HG02970 (cell line): ENCODE measurements around the gene WDR43.
"Not testable (repeated sequence)": the region's sequence is repeated elsewhere in the genome, so short reads cannot be mapped to it uniquely, and the experiment has no call there.

Source experiments
- ATAC-seq: cut with Tn5 transposase; IDR thresholded peaks from one replicate; pipeline ENCODE4 v1.9.1; 2021; ENCODE audit warnings: mild to moderate bottlenecking, moderate library complexity, moderate number of reproducible peaks; ENCODE audit not compliant: unreplicated experiment, low FRiP score

Gene WDR43

DNA sequence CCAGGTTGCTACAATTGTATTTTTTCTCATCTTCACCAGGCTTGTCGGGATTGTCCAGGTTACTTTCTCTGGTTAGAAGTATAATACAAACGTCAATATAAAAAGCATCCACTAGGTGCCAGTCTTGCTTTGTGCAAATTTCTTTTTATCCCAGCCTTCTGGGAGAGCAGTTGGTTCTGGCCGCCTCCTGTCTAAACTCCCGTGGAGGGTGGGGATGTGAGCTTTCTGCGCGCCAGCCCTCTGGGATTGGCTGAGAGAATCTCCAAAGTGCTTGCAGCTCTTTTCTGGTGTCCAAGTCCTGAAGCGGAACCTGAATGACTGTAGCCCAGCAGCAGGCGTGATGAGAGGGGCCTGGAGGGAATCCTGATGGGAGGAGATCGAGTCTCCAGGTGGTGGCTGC is 64.2 kb downstream of the WDR43 start:
- ATAC-seq: no peak

DNA sequence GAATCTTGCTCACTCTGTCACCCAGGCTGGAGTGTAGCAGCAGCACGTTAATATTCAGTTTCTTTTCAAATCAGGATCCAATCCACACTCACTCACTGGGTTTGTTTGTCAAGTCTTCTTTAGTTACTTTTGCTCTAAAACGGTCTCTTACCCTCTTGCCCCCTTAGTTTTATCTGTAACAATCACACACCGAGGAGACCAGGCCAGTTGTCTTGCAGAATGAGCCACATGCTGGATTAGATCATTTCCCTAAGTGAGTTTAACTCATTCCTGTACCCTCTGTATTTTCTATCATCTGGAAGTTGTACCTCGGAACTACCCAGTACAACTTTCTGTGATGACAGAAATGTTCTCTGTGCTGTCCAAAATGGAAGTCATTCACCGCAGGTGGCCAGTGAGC is 65.9 kb downstream of the WDR43 start:
- ATAC-seq: no peak

DNA sequence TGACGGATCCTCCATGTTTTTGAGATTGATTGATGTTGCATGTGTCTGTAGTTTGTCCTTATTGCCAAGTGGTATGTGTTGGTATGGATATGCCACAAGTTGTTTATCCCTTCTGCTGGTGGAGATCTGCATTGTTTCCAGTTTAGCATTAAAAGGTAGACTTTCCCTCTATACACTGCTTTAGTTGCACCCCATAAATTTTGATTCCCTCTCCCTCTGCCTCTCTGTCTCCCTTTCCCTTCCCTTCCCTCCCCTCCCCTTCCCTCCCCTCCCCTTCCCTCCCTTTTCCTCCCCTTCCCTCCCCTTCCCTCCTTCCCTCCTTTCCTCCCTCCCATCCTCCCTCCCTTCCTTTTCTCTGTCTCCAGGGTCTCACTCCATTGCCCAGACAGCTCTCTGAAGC is 68.0 kb downstream of the WDR43 start:
- ATAC-seq: no peak

DNA sequence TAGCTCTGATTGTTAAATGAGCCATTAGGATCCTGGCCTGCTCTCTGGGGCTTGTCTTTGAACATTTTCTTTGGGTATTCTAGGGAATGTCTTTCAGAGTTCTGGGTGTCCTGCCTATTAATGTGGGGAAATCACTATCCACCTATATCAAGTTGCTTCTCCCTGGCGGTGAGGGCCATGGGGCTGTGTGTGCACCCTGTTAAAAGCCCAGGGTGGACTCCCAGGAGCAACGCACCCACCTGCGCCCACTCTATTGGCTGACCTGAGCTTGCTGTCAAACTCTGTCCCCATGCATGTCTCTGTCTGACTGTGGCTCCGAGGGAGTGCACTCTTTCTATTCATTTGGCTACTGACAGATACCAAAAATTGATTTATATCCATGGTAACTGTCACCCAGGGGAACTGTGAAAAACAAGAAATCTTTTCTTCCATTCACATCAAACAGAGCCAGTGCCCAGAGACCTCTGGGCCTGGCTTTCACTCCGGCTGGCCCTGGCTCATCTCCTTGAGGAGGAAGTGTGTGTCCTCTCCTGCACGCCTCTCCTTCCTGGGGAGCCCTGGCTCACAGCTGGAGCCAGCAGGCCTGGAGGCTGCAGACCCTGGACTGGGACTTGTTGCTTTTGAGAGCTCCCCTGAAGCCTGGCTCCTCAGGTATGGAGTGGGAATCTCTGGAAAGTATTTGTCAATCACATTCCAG is 76.1 kb downstream of the WDR43 start:
- ATAC-seq: no peak

DNA sequence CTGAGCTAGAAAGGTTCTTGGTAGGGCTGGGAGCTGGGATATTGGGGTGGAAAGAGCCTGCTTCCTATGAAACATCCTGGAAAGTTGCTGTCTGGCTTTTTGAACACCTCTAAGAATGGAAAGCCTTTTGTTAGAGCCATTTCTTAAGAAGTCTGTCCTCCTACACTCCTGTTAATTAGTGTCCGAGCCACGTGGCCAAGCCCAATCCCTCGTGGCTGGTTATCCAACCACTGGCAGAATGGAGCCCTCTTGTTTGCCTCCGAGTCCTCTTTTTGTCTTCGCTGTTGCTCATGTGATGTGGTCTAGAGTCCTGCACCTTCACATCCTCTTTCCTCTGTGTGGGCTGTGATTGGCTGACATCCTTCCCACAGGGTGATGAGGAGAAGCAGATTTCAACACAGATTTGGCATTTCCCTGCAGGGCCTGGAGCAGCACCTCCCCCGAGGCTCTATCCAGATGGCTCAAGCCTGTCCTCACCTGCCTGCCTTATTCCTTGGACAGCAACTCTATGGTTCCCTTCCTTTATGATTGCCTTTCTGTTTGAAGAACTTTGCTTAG is 78.4 kb downstream of the WDR43 start:
- no peak for ATAC-seq

DNA sequence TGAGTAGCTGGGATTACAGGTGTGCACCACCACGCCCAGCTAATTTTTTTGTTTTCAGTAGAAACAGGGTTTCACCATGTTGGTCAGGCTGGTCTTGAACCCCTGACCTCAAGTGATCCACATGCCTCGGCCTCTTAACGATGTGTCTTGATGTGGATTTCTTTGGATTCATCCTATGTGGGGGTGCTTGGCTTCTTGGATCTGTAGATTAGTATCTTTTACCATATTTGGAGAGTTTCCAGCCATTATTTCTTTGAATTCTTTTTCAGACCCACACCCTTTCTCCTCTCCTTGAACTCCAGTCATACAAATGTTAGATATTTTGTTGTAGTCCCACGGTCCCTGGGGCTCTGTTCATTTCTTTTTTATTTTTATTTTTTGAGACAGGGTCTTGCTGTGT is 79.8 kb downstream of the WDR43 start:
- ATAC-seq: no peak

DNA sequence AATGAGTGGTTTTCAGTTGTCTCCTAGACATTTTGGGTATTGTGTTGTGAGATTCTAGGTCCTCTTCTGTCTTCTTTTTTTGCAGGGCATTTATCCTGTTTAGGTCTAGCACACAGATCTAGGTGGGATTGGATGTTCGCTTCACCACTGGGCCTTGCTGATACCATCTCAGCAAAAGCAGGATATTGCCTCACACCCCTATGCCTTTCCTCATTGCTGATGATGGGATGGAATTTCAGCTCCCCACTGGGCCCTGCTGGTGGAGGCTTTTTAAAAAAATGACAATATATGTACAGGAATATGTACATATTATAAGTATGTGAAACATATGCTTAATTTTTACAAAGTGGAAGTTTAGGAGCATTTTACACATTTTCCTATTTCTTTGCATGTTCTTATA is 81.2 kb downstream of the WDR43 start:
- no peak for ATAC-seq

DNA sequence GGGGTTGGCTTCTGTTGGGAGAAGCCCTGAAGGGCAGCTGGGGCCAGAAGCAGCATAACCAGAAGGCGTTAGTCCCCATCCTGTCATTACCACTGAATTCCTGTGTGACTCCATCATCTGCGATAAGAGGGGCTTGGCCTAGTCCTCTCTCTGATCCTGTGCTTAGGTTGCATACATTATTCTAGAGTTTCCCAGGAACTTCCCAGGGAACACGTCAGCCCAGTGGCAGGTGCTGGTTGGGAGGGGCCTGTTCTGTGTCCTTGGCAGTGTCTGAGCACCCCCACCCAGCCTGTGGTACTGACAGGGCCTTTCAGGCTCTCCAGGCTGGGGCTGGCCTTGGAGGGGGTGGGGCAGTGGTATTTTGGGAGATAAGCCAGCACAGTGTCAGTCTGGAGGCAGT is 82.1 kb downstream of the WDR43 start:
- no peak for ATAC-seq

DNA sequence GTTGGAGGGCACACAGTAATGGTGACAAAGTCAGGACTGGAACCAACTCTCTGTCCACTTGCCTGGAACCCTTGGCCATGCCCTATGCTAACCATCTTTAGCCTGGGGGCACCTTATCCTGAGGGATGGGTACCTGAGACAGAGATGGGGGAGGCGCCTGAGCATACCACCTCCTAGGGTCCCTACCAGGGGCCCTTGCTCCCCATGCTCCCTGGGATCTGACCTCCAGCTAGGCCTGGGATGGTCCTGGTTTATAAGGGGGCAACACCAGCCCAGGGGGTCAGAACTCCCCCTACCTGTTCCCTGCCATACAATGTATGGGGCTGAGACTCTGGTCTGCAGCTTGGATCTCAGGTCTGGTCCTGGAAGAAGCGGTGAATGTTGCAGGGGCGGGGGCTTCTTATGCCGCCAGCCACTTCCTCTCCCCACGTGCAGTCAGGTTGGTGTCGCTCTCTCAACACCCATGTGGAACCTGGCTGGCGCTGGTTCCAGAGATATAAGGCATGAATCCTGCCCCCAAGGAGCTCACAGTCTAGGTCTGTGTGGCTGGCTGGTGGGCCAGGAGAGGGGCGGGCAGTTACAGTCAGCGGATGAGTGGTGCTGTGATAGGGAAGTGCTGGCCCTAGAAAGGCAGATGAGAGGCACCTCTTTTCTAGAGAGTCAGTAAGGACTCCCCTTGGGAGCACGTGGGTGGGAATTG is 82.9 kb downstream of the WDR43 start:
- no peak for ATAC-seq

DNA sequence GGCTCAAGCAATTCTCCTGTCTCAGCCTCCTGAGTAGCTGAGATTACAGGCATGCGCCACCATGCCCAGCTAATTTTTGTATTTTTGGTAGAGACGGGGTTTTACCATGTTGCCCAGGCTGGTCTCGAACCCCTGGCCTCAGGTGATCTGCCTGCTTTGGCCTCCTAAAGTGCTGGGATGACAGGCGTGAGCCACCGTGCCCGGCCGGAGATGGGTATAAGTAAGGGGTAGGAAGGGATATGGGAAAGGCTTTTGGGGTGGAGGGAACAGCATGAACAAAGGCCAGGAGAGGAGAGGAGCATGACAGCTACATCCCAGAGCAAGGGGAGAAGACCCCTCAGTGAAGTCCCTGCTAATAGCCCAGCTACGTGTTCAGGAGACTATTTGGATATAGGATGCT is 83.5 kb downstream of the WDR43 start:
- not testable (repeated sequence) for ATAC-seq

DNA sequence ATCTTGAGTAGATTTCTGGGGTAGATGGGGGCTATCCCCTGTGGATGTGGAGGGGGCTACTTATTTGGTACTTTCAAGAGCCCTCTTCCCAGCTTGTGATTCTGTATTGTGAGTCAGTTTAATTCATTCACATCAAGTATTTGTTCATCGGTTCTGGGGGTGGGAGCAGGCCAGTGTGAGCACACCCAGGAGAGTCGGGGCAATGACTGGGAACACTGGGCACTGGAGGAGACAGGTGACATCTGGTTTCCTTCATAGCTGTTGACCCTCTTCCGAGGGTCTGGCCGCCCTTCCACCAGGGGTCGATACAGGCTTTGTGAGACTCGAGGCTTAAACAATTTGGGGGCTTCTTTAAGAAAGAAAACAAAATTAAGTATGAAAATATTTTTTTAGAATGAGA is 84.1 kb downstream of the WDR43 start:
- ATAC-seq: no peak

DNA sequence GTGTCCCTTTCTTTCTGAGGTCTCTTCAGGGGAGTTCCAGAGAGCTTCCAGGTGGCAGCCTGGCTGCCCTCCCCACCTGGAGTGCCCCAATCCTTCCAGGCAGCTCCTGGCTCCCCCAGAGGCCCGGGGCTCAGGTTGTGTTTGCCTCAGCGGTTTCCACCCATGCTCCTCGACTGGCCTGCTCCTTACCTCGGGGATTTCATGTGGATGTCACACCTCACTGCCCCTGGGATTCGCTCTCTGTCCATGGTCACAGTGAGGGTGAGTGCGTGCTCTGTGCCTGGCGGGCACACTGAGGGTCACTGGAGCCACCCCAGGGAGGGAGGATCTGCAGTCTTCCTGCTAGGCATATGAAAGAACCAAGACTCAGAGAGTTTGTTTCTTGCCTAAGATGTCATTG is 84.6 kb downstream of the WDR43 start:
- no peak for ATAC-seq

DNA sequence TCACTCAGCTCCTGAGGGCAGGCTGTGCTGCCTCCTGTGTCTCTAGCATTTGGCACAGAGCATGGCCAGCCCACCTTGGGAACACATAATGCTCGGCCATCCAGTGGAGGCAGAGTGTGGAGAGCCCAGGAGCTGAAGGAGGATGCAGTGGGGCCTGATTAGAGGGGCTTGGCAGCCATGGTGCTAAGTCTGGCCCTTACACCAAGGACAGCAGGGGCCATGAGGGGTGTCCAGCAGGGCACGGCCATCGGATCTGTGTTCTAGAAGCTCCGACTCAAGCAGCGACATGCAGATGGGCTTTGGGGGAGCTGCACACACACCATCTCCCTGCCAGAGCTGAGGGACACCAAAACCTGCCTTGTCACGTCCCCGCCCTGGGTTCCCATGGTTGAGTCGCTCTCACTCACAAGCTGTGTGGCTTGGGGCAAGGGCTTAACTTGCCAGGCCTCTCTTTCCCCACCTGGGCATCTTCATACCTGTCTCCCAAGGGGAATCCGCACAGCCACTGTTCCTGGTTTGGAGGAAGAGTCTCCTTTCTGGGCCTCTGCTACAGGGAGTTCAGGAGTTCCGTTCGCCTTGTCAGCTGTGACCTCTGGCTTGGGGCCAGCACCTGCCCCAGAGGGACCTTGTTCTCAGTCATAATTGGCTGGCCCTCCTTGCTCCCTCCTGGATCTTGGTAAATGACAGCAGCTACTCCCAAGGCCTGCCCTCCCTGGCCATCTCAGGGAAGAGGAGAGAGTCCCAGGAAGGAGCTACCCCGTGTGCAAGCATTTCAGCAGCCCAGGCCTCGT is 85.3 kb downstream of the WDR43 start:
- ATAC-seq: no peak

DNA sequence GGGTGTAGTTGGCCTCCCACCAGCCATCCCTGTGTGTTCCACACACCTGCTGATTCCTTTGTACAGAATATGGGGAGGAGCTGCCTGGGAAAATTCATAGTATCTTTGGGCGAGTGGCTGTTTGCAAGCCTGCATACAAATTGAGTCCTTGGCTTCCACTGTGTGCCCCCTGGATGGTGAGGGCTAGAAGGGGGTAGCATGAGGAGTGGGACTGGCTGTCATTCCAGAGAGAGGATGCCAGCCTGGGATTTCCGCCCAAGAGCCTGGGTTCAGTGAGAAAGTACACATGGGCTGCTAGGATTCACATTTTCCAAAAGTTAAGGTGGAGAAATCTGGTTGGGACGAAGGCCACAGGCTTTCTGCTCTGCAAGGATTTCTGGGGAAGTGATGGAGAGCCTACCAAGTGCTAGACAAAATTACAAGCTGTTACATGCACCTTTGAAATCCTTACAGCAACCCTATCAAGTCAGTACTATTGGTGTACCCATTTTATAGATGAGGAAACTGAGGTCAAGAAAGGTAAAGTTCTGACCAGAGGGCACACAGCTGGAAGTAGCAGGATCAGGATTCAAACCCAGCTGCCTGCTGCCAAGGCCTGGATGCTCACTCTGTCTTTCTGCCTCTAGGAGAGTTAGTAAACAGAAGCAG is 86.0 kb downstream of the WDR43 start:
- no peak for ATAC-seq

DNA sequence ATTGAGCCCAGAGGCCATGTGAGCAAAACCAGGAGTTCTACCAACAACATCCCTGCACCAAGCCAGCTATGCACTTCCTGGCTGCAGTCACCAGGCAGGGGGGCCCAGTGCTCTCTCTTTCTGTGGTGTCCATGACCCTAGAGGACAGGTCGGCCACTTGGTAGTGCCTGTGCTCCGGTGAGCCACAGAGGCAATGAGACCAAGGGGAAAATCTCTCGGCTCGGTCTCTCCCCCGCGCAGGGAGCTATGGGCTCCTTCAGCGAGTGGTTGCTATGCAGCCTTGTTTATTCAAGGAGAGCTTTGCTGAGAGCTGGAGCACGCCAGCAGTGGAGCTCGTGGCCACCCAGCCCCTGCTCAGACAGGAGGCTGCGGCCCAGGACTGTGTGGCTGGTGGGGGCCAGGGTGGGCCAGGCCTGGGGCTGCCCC is 86.6 kb downstream of the WDR43 start, which contains the start of gene TOGARAM2:
TOGARAM2 (plus strand) TSS at position 283 of the 426 bp plus-strand sequence. CDS start 13,537 bp downstream, outside the sequence.
- ATAC-seq: no peak

DNA sequence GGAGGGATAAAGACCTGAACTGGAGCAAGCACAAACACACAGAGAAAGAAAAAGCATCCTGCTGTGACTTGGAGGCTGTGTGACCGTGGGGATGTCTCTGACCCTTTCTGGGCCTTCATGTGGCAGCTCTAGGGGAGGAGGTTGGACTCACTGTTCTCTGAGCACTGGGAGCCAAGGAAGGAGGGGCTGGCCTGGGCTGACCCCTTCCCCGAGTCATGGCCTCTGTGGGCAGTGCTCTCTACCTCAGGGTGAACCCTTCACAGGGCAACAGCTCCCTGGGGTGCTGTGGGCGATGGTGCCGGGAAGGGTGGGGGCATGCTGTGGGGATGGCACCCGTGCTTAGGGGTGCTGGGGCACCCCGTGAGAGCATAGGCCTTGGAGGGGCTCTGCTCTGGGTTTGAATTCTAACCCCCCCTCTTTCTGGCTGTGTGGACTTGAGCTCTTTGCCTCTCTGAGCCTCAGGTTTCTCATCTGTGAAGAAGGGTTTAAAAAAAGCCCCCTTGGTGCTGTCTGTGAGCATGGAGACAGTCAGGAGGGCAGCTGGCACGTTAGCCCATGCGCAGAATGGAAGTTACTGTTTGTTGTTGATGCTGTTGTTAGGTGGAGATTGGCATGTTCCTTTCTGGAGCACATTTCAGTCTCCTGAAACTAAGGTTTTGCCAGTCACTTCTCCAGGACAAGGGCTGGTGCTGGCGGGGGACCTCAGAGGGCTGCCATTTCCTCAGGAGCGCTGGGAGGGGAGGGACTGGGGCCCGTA is 87.3 kb downstream of the WDR43 start:
- no peak for ATAC-seq

DNA sequence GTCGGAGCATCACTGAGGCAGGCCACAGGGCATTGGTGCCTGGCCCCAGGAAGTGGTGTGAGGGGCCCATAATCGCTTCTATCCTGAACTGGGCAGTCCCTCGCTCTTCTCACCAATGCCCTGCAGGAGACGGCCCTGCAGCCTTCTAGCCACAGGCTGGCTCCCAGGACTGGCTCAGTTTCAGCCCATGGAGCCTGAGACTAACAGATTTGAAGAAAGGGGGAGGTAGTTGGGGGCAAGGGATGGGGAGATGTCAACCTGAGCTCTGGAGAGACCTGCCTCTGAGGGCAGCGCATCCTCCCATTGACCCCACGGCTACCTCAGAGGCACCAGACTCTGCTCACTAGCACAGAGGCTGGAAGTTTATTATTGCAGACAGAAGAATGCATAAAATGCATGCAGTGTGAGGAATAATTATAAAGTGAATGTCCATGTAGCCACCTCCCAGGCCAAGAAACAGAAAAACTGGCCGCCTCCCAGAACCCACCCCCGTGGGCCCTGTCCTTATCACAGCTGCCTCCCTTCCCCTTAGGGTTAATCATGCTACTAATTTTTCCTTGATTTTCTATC is 88.0 kb downstream of the WDR43 start:
- ATAC-seq: no peak

DNA sequence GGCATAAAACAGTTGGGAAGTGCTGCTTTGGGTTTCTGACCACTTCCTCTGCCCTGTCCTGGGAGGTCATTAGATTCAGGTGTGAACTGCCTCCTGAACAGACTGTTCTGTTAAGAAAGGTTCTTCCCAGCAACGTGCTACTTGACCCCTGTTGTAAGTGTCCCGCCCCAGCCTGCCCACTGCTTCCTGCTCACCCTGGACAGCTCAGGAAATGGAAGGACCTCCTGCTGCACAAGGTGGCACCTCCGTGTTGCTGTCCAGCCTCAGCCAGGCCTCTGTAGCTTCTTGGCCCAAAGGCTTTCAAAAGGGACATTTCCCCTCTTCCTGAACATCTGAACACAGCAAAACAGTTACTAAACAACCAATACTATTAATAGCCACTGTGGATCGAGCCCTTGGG is 92.0 kb downstream of the WDR43 start:
- ATAC-seq: no peak

DNA sequence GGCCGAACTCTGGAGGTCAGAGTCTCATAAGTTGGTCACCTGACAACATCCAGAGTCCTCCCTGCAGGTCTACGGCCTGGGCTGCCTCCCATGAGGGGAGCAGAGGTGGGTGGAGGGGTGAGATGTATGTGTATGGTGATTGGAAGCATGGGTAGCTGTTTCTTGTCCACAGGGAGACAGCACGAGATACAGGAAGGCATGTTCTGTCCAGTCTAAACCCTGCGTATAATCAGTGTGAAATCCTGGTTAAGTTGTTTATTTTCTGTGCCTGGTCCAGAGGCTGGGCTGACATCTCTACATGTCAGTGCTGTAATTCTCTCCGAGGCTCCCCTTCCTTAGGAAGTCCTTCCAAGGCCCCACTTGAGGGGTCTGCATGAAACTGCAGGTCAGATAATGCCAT is 95.5 kb downstream of the WDR43 start:
- ATAC-seq: no peak

DNA sequence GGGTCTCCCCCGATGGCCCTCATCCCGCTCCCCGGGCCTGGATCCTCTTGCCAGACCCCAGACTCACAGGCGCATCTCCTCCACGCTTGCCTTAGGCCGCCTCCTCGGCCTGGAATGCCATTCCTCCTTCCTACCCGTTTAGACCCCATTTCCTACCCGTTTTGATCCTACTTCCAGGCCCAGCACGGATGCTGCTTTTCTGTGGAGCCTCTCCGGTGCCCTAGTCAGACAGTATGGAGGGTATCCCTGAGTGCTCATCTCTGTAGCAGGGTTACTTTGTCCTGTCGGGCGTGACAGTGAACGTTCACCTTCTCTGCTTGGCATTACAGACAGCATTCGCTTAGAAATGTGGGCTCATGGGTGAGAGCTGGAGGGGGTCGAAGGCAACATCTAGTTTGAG is 96.0 kb downstream of the WDR43 start:
- ATAC-seq: no peak
